Neural progenitor cell (in vitro differentiated cells): ENCODE results near the gene CDT1. TPM values are rescaled to one million over a fixed set of nuclear protein-coding genes. Genes with fewer than 3 reads are reported as not detected.

Experiments
- DNase-seq: peaks from one replicate; pipeline ENCODE4 v3.0.0-alpha.2; 2016; ENCODE audit warnings: low spot score
- H2AFZ ChIP-seq: fragments of 200-600 bp; sonication (generic); replicated peaks from 2 replicates; pipeline ENCODE4 v1.6.1; 2016; ENCODE audit warnings: antibody characterized with exemption
- H3F3A ChIP-seq: fragments of 200-600 bp; sonication (generic); 2 replicates; pipeline ENCODE4 v1.6.1; 2016; ENCODE audit warnings: antibody characterized with exemption, low read depth
- H3K27ac ChIP-seq: fragments of 200-600 bp; sonication (generic); 2 replicates; pipeline ENCODE4 v1.5.1; 2016; ENCODE audit warnings: mild to moderate bottlenecking
- H3K27me3 ChIP-seq: fragments of 200-600 bp; sonication (generic); 2 replicates; pipeline ENCODE4 v1.6.1; 2016; ENCODE audit warnings: mild to moderate bottlenecking, moderate library complexity
- H3K36me3 ChIP-seq: fragments of 200-600 bp; sonication (generic); 2 replicates; pipeline ENCODE4 v1.5.1; 2016
- H3K4me1 ChIP-seq: fragments of 200-600 bp; sonication (generic); 2 replicates; pipeline ENCODE4 v1.6.1; 2016; ENCODE audit warnings: mixed run types
- H3K4me2 ChIP-seq: fragments of 200-600 bp; sonication (generic); 2 replicates; pipeline ENCODE4 v1.6.1; 2016
- H3K4me3 ChIP-seq: fragments of 200-600 bp; sonication (generic); 2 replicates; pipeline ENCODE4 v1.5.1; 2016
- H3K79me2 ChIP-seq: fragments of 200-600 bp; sonication (generic); 2 replicates; pipeline ENCODE4 v1.6.1; 2016; ENCODE audit warnings: low read depth
- H3K9ac ChIP-seq: fragments of 200-600 bp; sonication (generic); 2 replicates; pipeline ENCODE4 v1.6.1; 2016
- H3K9me3 ChIP-seq: fragments of 200-600 bp; sonication (generic); 2 replicates; pipeline ENCODE4 v1.5.1; 2016; ENCODE audit warnings: low read depth
- H4K20me1 ChIP-seq: fragments of 200-600 bp; sonication (generic); 2 replicates; pipeline ENCODE4 v1.6.1; 2016; ENCODE audit warnings: low read depth
- H3K27ac Mint-ChIP-seq: 3 replicates; pipeline ENCODE4 v1.8.0; 2021; ENCODE audit warnings: mixed read lengths
- H3K27me3 Mint-ChIP-seq: 2 replicates; pipeline ENCODE4 v1.8.0; 2022; ENCODE audit warnings: low read depth, mild to moderate bottlenecking, inconsistent platforms, moderate library complexity, mixed read lengths; ENCODE audit not compliant: insufficient read depth
- H3K36me3 Mint-ChIP-seq: 3 replicates; pipeline ENCODE4 v1.8.0; 2021; ENCODE audit warnings: mixed read lengths
- H3K4me1 Mint-ChIP-seq: 3 replicates; pipeline ENCODE4 v1.8.0; 2021; ENCODE audit warnings: mixed read lengths
- H3K4me3 Mint-ChIP-seq: 3 replicates; pipeline ENCODE4 v1.8.0; 2021; ENCODE audit warnings: mild to moderate bottlenecking, moderate library complexity, mixed read lengths
- H3K9me3 Mint-ChIP-seq: 3 replicates; pipeline ENCODE4 v1.8.0; 2020; ENCODE audit warnings: mixed read lengths
- EZH2 ChIP-seq: fragments of 200-600 bp; sonication (generic); IDR thresholded peaks from 2 replicates; pipeline ENCODE4 v1.6.1; 2017; ENCODE audit warnings: antibody characterized with exemption, mild to moderate bottlenecking, moderate library complexity
- EZH2phosphoT487 ChIP-seq: fragments of 200-600 bp; sonication (generic); IDR thresholded peaks from 2 replicates; pipeline ENCODE4 v1.6.1; 2017; ENCODE audit warnings: antibody characterized with exemption
- total RNA-seq: library from RNA; depleted of rRNA; stranded (reverse); fragments of >200 nt; gene quantifications from 2 replicates; pipeline ENCODE4 v1.2.3, GENCODE V29; 2015; ENCODE audit warnings: low replicate concordance
- TF ChIP-seq, protein P1 (sequence below): fragments of 200-600 bp; sonication (generic); IDR thresholded peaks from 2 replicates; pipeline ENCODE4 v1.5.1; 2017; ENCODE audit warnings: antibody characterized with exemption, mild to moderate bottlenecking

The CDT1 gene
- total RNA-seq, 1 donor from 2014 or later = 7.8 TPM

DNA sequence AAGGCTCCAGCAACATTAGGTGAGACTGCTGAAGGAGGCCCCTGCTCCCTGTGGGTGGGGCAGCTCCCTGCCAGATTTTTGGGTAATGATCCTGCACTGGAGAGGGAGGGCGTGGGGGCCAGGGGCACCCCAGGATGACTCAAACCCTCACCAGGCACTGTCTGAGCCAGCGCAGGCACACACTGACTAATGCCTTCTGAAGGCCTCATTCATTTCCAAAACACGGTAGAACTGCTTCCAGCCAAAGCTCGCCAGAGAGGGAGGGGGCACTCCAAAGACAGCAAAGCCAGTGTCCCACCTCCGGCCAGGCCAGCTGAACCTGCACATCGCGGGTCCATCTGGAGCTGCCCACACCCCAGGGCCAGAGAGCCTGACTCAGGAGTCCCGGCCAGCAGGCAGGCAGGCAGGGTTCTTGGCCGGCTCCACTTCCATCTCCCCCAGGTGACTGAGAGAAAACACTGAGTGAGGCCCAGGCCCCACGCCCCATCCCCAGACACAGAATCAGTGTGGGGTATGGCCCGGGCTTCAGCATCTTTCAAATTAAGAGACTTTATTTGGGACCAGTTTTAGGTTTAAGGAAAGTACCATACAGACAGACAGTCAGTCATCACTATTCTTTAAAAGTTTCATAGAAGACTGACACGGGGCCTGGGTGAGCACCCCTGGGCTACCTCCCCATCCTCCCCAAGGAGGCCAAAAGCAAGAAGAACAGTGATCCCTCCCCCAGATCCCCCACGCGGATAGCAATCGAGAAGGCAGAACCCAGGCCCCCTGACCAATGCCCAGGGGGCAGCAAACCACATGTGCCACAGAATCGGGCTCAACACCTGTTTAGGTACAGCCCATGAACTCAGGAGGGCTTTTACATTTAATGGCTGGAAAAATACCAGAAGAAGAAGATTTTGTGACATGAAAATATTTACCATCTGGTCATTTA is 20.9 kb upstream of the CDT1 start:
- Histone ChIP-seq H3K9ac (no peak overlapping the region), H3K9me3 (no peaks in the 10 kb centered on the region), H3K27ac (no peak overlapping the region), H4K20me1 (no peaks in the 10 kb centered on the region), H3K36me3 (no peaks in the 10 kb centered on the region), H3K4me3 (no peak overlapping the region), H3K4me2 (no peak overlapping the region), H3F3A (peaks cover 19% of the 10 kb centered on the region), H2AFZ (no peak overlapping the region), H3K79me2 (no peaks in the 10 kb centered on the region), H3K27me3 (peaks cover 38% of the 10 kb centered on the region), H3K4me1 (peaks cover 10% of the 10 kb centered on the region)
- TF ChIP-seq, protein P1, sequence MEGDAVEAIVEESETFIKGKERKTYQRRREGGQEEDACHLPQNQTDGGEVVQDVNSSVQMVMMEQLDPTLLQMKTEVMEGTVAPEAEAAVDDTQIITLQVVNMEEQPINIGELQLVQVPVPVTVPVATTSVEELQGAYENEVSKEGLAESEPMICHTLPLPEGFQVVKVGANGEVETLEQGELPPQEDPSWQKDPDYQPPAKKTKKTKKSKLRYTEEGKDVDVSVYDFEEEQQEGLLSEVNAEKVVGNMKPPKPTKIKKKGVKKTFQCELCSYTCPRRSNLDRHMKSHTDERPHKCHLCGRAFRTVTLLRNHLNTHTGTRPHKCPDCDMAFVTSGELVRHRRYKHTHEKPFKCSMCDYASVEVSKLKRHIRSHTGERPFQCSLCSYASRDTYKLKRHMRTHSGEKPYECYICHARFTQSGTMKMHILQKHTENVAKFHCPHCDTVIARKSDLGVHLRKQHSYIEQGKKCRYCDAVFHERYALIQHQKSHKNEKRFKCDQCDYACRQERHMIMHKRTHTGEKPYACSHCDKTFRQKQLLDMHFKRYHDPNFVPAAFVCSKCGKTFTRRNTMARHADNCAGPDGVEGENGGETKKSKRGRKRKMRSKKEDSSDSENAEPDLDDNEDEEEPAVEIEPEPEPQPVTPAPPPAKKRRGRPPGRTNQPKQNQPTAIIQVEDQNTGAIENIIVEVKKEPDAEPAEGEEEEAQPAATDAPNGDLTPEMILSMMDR = no peak
- TF ChIP-seq EZH2phosphoT487 (no peak), EZH2 (no peak)
- Mint-ChIP-seq H3K4me1 (peaks cover 28% of the 10 kb centered on the region), H3K27ac (no peak overlapping the region), H3K4me3 (peak overlapping the region; percentile 71), H3K9me3 (no peaks in the 10 kb centered on the region), H3K36me3 (no peaks in the 10 kb centered on the region), H3K27me3 (peaks cover 22% of the 10 kb centered on the region)
- no peak for DNase-seq

DNA sequence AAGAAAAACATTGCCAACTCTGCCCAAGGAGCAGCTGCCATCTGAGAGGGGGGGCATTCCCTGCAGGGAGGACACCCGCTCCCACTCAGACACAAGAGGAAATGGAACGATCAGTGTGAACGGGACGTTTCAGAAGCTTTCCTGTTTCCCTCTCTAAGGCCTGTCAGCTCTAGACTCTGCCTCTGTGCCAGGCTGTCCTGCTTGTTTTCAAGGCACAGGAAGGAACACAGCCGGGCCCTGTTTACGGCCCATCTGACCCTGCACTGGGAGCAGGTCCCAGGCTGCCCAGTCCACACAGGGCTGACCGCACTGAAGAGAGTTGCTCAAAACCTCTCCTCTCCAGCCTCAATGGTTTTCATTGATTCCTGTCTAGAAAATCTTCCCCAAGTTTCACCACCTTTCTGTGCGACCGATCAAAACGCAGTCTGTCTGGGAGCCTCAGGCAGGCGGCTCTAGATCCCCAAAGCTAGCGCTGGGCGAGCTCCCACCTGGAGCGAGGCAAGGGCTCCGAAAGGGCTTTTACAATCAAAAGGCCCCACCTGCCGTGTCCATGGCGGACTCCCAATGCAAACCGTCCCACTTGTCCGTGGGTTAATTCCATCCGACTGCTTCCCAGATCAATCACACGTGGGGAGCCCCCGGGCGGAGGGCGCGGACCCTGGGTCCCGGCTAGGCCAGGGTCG is 20.1 kb upstream of the CDT1 start:
- Histone ChIP-seq H3K9ac (no peak overlapping the region), H3K4me2 (peak overlapping the region; percentile 83), H3K79me2 (no peaks in the 10 kb centered on the region), H3K36me3 (no peaks in the 10 kb centered on the region), H3K9me3 (no peaks in the 10 kb centered on the region), H2AFZ (no peak overlapping the region), H3K27ac (no peak overlapping the region), H3K4me3 (peak overlapping the region; percentile 50), H3F3A (peaks cover 19% of the 10 kb centered on the region), H3K27me3 (peaks cover 39% of the 10 kb centered on the region), H4K20me1 (no peaks in the 10 kb centered on the region), H3K4me1 (peaks cover 2% of the 10 kb centered on the region)
- TF ChIP-seq EZH2 (no peak), EZH2phosphoT487 (no peak)
- TF ChIP-seq, protein P1 = no peak
- Mint-ChIP-seq H3K27ac (no peak overlapping the region), H3K36me3 (no peaks in the 10 kb centered on the region), H3K4me1 (peaks cover 20% of the 10 kb centered on the region), H3K9me3 (no peaks in the 10 kb centered on the region), H3K27me3 (peaks cover 23% of the 10 kb centered on the region), H3K4me3 (peak overlapping the region; percentile 71)
- no peak for DNase-seq

GRCh38 chr16:88784074-88784855 is 19.3 kb upstream of the CDT1 start:
- Histone ChIP-seq H3K27me3 (peaks cover 39% of the 10 kb centered on the region), H3K9me3 (no peaks in the 10 kb centered on the region), H3K27ac (no peak overlapping the region), H3K4me1 (no peaks in the 10 kb centered on the region), H3K4me3 (peak overlapping the region; percentile 50), H2AFZ (peak overlapping the region; percentile 94), H4K20me1 (no peaks in the 10 kb centered on the region), H3K4me2 (peak overlapping the region; percentile 83), H3K36me3 (no peaks in the 10 kb centered on the region), H3K9ac (no peak overlapping the region), H3K79me2 (no peaks in the 10 kb centered on the region), H3F3A (peaks cover 19% of the 10 kb centered on the region)
- TF ChIP-seq EZH2phosphoT487 (peak; percentile 28), EZH2 (no peak)
- TF ChIP-seq, protein P1 = peak; percentile 58
- Mint-ChIP-seq H3K9me3 (no peaks in the 10 kb centered on the region), H3K27me3 (peaks cover 23% of the 10 kb centered on the region), H3K4me1 (peaks cover 17% of the 10 kb centered on the region), H3K27ac (no peak overlapping the region), H3K4me3 (peak overlapping the region; percentile 77), H3K36me3 (no peaks in the 10 kb centered on the region)
- DNase-seq = peak; percentile 86
